IMR-90 (cell line): ENCODE measurements around the gene CMTM5. TPM values are rescaled to one million over a fixed set of nuclear protein-coding genes. Genes with fewer than 3 reads are reported as not detected.
"Not testable (repeated sequence)": the region's sequence is repeated elsewhere in the genome, so short reads cannot be mapped to it uniquely, and the experiment has no call there.

Source experiments
- ATAC-seq: fragments of 200-7000 bp; cut with Tn5 transposase; 2 replicates; pipeline ENCODE4 v1.9.1; 2020; ENCODE audit warnings: low read depth, mild to moderate bottlenecking, moderate library complexity
- BruUV-seq: library from RNA; stranded (reverse); fragments of 400-500 nt; replicated peaks from 2 replicates; lab custom pipeline; 2021; lab: Mats Ljungman, UMichigan
- CTCF ChIA-PET: fragments of 300-600 bp; formaldehyde crosslinking; extraction: SDS; loops from one replicate; lab custom pipeline; 2021; ENCODE audit warnings: antibody characterized with exemption; lab: Yijun Ruan, JAX
- POLR2A ChIA-PET: fragments of 300-600 bp; sonication (Branson Sonifier 250); formaldehyde crosslinking; loops from one replicate; lab custom pipeline; 2022; ENCODE audit warnings: antibody characterized with exemption; ENCODE audit not compliant: unreplicated experiment; lab: Charles Lee
- DNase-seq: peaks from one replicate; pipeline ENCODE4 v3.0.0; 2013
- H2AFZ ChIP-seq: replicated peaks from 2 replicates; pipeline ENCODE3; 2013; ENCODE audit warnings: low read length, mild to moderate bottlenecking; ENCODE audit not compliant: poor library complexity
- H2AK5ac ChIP-seq: 2 replicates; pipeline ENCODE4 v1.6.1; 2013; ENCODE audit warnings: low read depth, low read length, inconsistent platforms
- H2AK9ac ChIP-seq: replicated peaks from 2 replicates; pipeline ENCODE3; 2013; ENCODE audit warnings: mild to moderate bottlenecking, low read depth, low read length, moderate library complexity; ENCODE audit not compliant: poor library complexity
- H2BK120ac ChIP-seq: 2 replicates; pipeline ENCODE4 v1.6.1; 2013; ENCODE audit warnings: low read depth, low read length, inconsistent platforms
- H2BK15ac ChIP-seq: 3 replicates; pipeline ENCODE4 v1.6.1; 2013; ENCODE audit warnings: low read depth, low read length, inconsistent platforms
- H2BK20ac ChIP-seq: 2 replicates; pipeline ENCODE4 v1.6.1; 2013; ENCODE audit warnings: low read depth, mild to moderate bottlenecking, inconsistent platforms, low read length, moderate library complexity
- H2BK5ac ChIP-seq: 2 replicates; pipeline ENCODE4 v1.6.1; 2013; ENCODE audit warnings: mild to moderate bottlenecking, low read depth, low read length, inconsistent platforms; ENCODE audit not compliant: poor library complexity, severe bottlenecking
- H3K14ac ChIP-seq: replicated peaks from 2 replicates; pipeline ENCODE4 v1.6.1; 2013; ENCODE audit warnings: low read depth, low read length, inconsistent platforms
- H3K18ac ChIP-seq: 2 replicates; pipeline ENCODE4 v1.6.1; 2013; ENCODE audit warnings: low read depth, low read length, control low read depth
- H3K23ac ChIP-seq: 2 replicates; pipeline ENCODE4 v1.6.1; 2013; ENCODE audit warnings: low read depth, low read length, inconsistent platforms
- H3K27ac ChIP-seq: 2 replicates; pipeline ENCODE4 v1.5.1; 2013; ENCODE audit warnings: mild to moderate bottlenecking, control low read depth, low read length; ENCODE audit not compliant: insufficient read depth
- H3K27me3 ChIP-seq: 2 replicates; pipeline ENCODE4 v1.6.1; 2013; ENCODE audit warnings: low read length; ENCODE audit not compliant: control insufficient read depth, insufficient read depth
- H3K36me3 ChIP-seq: 2 replicates; pipeline ENCODE4 v1.6.1; 2013; ENCODE audit warnings: low read length, mixed read lengths; ENCODE audit not compliant: control insufficient read depth, insufficient read depth
- H3K4ac ChIP-seq: 2 replicates; pipeline ENCODE4 v1.6.1; 2013; ENCODE audit warnings: low read depth, low read length, inconsistent platforms
- H3K4me1 ChIP-seq: 2 replicates; pipeline ENCODE4 v1.6.1; 2013; ENCODE audit warnings: low read length, mixed read lengths; ENCODE audit not compliant: control insufficient read depth, insufficient read depth
- H3K4me2 ChIP-seq: 2 replicates; pipeline ENCODE4 v1.6.1; 2013; ENCODE audit warnings: low read depth, mild to moderate bottlenecking, control low read depth, low read length, moderate library complexity
- H3K4me3 ChIP-seq: 2 replicates; pipeline ENCODE4 v1.5.1; 2013; ENCODE audit warnings: low read depth, mild to moderate bottlenecking, control low read depth, low read length, moderate library complexity; ENCODE audit not compliant: insufficient read depth
- H3K56ac ChIP-seq: 2 replicates; pipeline ENCODE4 v1.6.1; 2013; ENCODE audit warnings: low read length, inconsistent platforms; ENCODE audit not compliant: insufficient read depth; ENCODE audit errors: extremely low read depth
- H3K79me1 ChIP-seq, 2 experiments: 2 replicates each; pipeline ENCODE4 v1.6.1; 2013; ENCODE audit warnings: low read length in 2 of 2, inconsistent platforms in 1 of 2, low read depth in 1 of 2
- H3K9ac ChIP-seq: 2 replicates; pipeline ENCODE4 v1.6.1; 2013; ENCODE audit warnings: low read depth, low read length, control low read depth
- H3K9me1 ChIP-seq: 2 replicates; pipeline ENCODE4 v1.6.1; 2013; ENCODE audit warnings: low read length, inconsistent platforms; ENCODE audit not compliant: insufficient read depth
- H3K9me3 ChIP-seq: 2 replicates; pipeline ENCODE4 v1.6.1; 2013; ENCODE audit warnings: low read length; ENCODE audit not compliant: control insufficient read depth, insufficient read depth
- H4K20me1 ChIP-seq: 2 replicates; pipeline ENCODE4 v1.6.1; 2013; ENCODE audit warnings: low read length, inconsistent platforms; ENCODE audit not compliant: insufficient read depth
- H4K5ac ChIP-seq: 2 replicates; pipeline ENCODE4 v1.6.1; 2013; ENCODE audit warnings: mild to moderate bottlenecking, low read depth, low read length, control low read depth
- H4K8ac ChIP-seq, 2 experiments: 2 replicates each; pipeline ENCODE4 v1.6.1; 2013; ENCODE audit warnings: low read depth in 2 of 2, low read length in 2 of 2, control low read depth in 1 of 2, inconsistent platforms in 1 of 2
- H4K91ac ChIP-seq: 2 replicates; pipeline ENCODE4 v1.6.1; 2013; ENCODE audit warnings: low read depth, low read length, inconsistent platforms; ENCODE audit not compliant: insufficient read depth
- SMC3 ChIP-seq: fragments of 150-350 bp; IDR thresholded peaks from 2 replicates; pipeline ENCODE4 v1.6.1; 2016; ENCODE audit warnings: low read depth, mild to moderate bottlenecking, antibody characterized with exemption, low read length, moderate library complexity
- WGBS, 2 experiments: methylation state at CpG; one replicate each; pipeline versions ENCODE4 v1.1.5 to v1.1.7; 2013; ENCODE audit warnings: missing lambda C conversion rate in 2 of 2; ENCODE audit not compliant: insufficient read length in 1 of 2; ENCODE audit errors: extremely low coverage in 2 of 2; 5-methylcytosine and 5-hydroxymethylcytosine counted together
- dilution Hi-C: fragments of 300-500 bp; cut with HindIII; formaldehyde crosslinking; loops from one replicate; pipeline ENCODE4 v1.14.3; 2018; ENCODE audit warnings: low sequenced_read_pairs; ENCODE audit not compliant: unreplicated experiment
- in situ Hi-C: fragments of 300-500 bp; cut with MboI; formaldehyde crosslinking; loops from 3 replicates; pipeline ENCODE4 v1.14.3; 2019; ENCODE audit warnings: low sequenced_read_pairs, inconsistent platforms, mixed read lengths
- intact Hi-C: fragments of 100-400 bp; cut with micrococcal nuclease; formaldehyde crosslinking; loops from 2 replicates; pipeline ENCODE4 v1.10.0; 2022
- polyA plus RNA-seq, 3 experiments: library from polyadenylated mRNA; depleted of rRNA; stranded (reverse); fragments of >200 nt; gene quantifications; 2 replicates each; pipeline ENCODE4 v1.2.3, GENCODE V29; 2012; ENCODE audit warnings: low replicate concordance in 1 of 3
- total RNA-seq: library from RNA; depleted of rRNA; stranded (reverse); fragments of >200 nt; gene quantifications from 2 replicates; pipeline ENCODE4 v1.2.3, GENCODE V29; 2012

CMTM5 gene
- total and polyA plus RNA-seq, 2 of the 4 experiments (the other 2 are of a cell fraction), result 0.07 TPM; not detected in 1

DNA sequence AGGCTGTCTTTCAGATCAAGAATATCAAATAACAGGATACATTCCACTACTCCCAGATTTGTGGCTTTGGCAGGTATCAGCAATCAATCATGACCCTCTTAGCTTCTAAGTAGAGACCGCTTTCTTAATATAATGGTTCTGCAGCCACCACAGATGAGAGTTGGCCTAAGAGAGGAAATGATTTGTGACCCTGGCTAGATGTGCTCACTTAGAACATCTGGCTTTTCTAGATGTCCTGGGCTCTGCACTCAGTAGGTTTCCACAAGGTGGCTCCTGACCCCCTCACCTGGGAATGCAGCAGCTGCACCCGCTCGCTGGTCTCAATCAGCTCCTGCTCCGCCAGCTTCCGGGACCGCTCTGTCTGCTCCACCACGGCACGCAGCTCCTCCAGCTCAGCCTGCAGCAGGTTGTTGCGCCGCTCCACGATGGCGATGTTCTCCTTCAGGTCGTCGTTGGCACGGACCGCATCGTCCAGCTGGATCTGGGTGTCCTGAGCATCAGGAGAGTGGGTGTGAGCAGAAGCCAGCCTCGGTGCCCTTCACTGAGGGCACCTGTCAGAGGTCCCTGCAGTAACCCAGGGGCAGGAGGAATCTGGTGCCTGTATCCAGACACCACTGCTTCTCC is 8.9 kb downstream of the CMTM5 start:
- Histone ChIP-seq H4K8ac (no peak overlapping the region), H4K20me1 (no peaks in the 10 kb centered on the region), H3K4me1 (no peaks in the 10 kb centered on the region), H4K91ac (no peak overlapping the region), H3K18ac (no peak overlapping the region), H3K23ac (no peak overlapping the region), H3K79me1 (no peaks in the 10 kb centered on the region), H3K27me3 (peaks cover 43% of the 10 kb centered on the region), H2BK5ac (no peak overlapping the region), H3K4me2 (no peak overlapping the region), H3K56ac (no peak overlapping the region), H3K4ac (no peak overlapping the region), H2BK20ac (no peak overlapping the region), H3K9ac (no peak overlapping the region), H3K36me3 (no peaks in the 10 kb centered on the region), H3K9me1 (no peaks in the 10 kb centered on the region), H3K27ac (no peak overlapping the region), H3K14ac (no peak overlapping the region), H4K5ac (no peak overlapping the region), H3K9me3 (no peaks in the 10 kb centered on the region), H3K4me3 (no peak overlapping the region), H2AK5ac (no peak overlapping the region), H2BK15ac (no peak overlapping the region), H2BK120ac (no peak overlapping the region), H2AK9ac (no peak overlapping the region), H2AFZ (no peak overlapping the region)
- no TSS peak for BruUV-seq
- no peak for DNase-seq
- CTCF ChIA-PET, result interaction anchor here (1.2 kb wide), 1 partner anchor 9 kb away, joined by 3 read pairs; no protein-coding TSS in a partner anchor
- 77% methylated on average over 7 of the region's 18 CpGs; no CpG with 5 or more reads in 1 of the 2 experiments for WGBS, 2 experiments
- in situ Hi-C loops, result no loop called here
- intact Hi-C loops, result no loop called here
- no peak for ATAC-seq
- TF ChIP-seq SMC3, result no peak
- dilution Hi-C loops, result no loop called here
- POLR2A ChIA-PET, result no interaction called here

DNA sequence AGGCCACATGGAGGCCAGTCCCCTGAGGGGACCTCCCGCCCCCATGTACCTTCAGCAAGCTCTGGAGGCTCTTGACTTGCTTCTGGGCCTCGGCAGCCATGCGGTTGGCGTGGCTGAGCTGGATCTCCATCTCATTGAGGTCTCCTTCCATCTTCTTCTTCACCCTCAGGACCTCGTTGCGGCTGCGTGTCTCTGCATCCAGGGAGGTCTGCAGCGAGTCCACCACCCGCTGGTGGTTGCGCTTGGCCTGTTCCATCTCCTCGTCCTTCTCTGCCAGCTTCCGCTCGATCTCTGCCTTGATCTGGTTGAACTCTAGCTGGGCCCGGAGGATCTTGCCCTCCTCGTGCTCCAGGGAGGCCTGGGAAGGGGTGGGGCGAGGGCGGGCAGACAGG is 9.4 kb downstream of the CMTM5 start:
- POLR2A ChIA-PET, H3K23ac ChIP-seq, H2BK120ac ChIP-seq, H3K79me1 ChIP-seq, H3K9ac ChIP-seq, H3K4me3 ChIP-seq, BruUV-seq, H3K4ac ChIP-seq, H3K56ac ChIP-seq, H2AFZ ChIP-seq, H4K91ac ChIP-seq, H2BK5ac ChIP-seq, H2AK5ac ChIP-seq, dilution Hi-C loops, H3K9me3 ChIP-seq, H2AK9ac ChIP-seq, H4K20me1 ChIP-seq, intact Hi-C loops, H3K4me1 ChIP-seq, ATAC-seq, H4K8ac ChIP-seq, H3K9me1 ChIP-seq, DNase-seq, H3K36me3 ChIP-seq, in situ Hi-C loops, H3K4me2 ChIP-seq, H3K27ac ChIP-seq, H2BK20ac ChIP-seq, H3K14ac ChIP-seq, H3K18ac ChIP-seq, H2BK15ac ChIP-seq, H4K5ac ChIP-seq: not testable (repeated sequence)
- CTCF ChIA-PET, result interaction anchor here (1.2 kb wide), 1 partner anchor 9 kb away, joined by 3 read pairs; no protein-coding TSS in a partner anchor
- peaks cover 42% of the 10 kb centered on the region for H3K27me3 ChIP-seq
- 71% methylated on average over 2 of the region's 17 CpGs; no CpG with 5 or more reads in 1 of the 2 experiments for WGBS, 2 experiments
